ENCODE measurements around the gene ZNF512. TPM values are rescaled to one million over a fixed set of nuclear protein-coding genes. Genes with fewer than 3 reads are reported as not detected.

Gene ZNF512
- total and polyA plus RNA-seq, 2 donors (not counting 1 experiment from before 2014, with no cell fraction given): 33.3 to 72.3 TPM

DNA sequence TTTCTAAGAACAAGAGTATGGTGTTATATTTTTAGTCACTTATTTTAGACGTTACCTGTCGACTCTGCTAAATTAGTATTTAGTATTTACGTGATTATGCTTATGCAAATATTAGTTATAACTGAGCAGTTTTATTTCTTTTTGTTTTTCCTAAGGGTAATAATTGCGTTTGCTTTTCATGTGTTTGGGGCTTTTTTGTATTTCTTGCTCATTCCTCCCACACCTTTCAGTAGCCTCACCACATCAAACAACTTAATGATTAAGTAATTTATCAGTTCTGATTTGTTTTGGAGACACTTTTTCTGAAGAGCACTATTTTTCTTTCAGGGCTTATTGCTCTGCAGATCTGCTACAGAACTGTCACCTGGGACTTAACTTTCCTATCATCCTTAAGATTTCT, 88.4 kb downstream of the ZNF512 start:
- Histone ChIP-seq H3K4me2 (replicated peaks; ENCODE audit: low read depth, low read length, poor library complexity, severe bottlenecking) (no peak overlapping the region), H3K79me2 (ENCODE audit: control insufficient read depth, insufficient read depth, low read length) (no peaks in the 10 kb centered on the region), H3K9ac (ENCODE audit: low read length) (no peak overlapping the region), H2AFZ (ENCODE audit: insufficient read depth, low read depth, low read length, poor library complexity, severe bottlenecking) (no peak overlapping the region), H3K4me3 (ENCODE audit: control extremely low read depth in 1 of 5, extremely low read depth in 1 of 5, insufficient read depth in 1 of 5, low read depth in 2 of 5, low read length in 4 of 5) (no peak overlapping the region), H3K36me3 (replicated peaks in 1 of 2; ENCODE audit: control extremely low read depth in 1 of 2, control insufficient read depth in 1 of 2, extremely low read depth in 1 of 2, insufficient read depth in 2 of 2, low read length in 1 of 2) (peaks cover 18 to 69% of the 10 kb centered on the region in 2 experiments), H4K20me1 (ENCODE audit: control insufficient read depth, insufficient read depth, low read length, poor library complexity, severe bottlenecking) (no peaks in the 10 kb centered on the region), H3K9me3 (ENCODE audit: control extremely low read depth in 1 of 3, control insufficient read depth in 2 of 3, insufficient read depth in 1 of 3, low read length in 2 of 3) (no peaks in the 10 kb centered on the region), H3K27ac (ENCODE audit: low read length in 2 of 2) (no peak overlapping the region), H3K27me3 (replicated peaks in 1 of 4; ENCODE audit: control extremely low read depth in 1 of 4, control insufficient read depth in 3 of 4, insufficient read depth in 4 of 4, low read length in 3 of 4) (no peaks in the 10 kb centered on the region), H3K4me1 (ENCODE audit: control insufficient read depth in 2 of 2, insufficient read depth in 2 of 2, low read length in 2 of 2) (no peaks in the 10 kb centered on the region)
- TF ChIP-seq, protein P1, sequence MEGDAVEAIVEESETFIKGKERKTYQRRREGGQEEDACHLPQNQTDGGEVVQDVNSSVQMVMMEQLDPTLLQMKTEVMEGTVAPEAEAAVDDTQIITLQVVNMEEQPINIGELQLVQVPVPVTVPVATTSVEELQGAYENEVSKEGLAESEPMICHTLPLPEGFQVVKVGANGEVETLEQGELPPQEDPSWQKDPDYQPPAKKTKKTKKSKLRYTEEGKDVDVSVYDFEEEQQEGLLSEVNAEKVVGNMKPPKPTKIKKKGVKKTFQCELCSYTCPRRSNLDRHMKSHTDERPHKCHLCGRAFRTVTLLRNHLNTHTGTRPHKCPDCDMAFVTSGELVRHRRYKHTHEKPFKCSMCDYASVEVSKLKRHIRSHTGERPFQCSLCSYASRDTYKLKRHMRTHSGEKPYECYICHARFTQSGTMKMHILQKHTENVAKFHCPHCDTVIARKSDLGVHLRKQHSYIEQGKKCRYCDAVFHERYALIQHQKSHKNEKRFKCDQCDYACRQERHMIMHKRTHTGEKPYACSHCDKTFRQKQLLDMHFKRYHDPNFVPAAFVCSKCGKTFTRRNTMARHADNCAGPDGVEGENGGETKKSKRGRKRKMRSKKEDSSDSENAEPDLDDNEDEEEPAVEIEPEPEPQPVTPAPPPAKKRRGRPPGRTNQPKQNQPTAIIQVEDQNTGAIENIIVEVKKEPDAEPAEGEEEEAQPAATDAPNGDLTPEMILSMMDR (IDR thresholded peaks at IDR 0.05): no peak
- TF ChIP-seq EZH2 (IDR thresholded peaks at IDR 0.05; ENCODE audit: borderline replicate concordance, insufficient read depth, low read depth, low read length, poor library complexity, severe bottlenecking): no peak
- Mint-ChIP-seq H3K9me3 (ENCODE audit: insufficient read depth) (no peaks in the 10 kb centered on the region), H3K27ac (no peak overlapping the region), H3K27me3 (no peaks in the 10 kb centered on the region), H3K4me3 (no peak overlapping the region), H3K4me1 (peaks cover 3% of the 10 kb centered on the region)
- DNase-seq (no peak), ATAC-seq (ENCODE audit: low read depth) (no peak)
- intact Hi-C loops (cut with micrococcal nuclease): no loop called here
- no CpG with 5 or more reads among the region's 4 CpGs for WGBS (ENCODE audit: insufficient coverage)
- POLR2A ChIA-PET: no interaction called here
- CTCF ChIA-PET: interaction anchor here (0.7 kb wide), 1 partner anchor 1071 kb away, joined by 3 read pairs; no protein-coding TSS in a partner anchor

Small RNAs within 50 kb of the gene (small RNA-seq; reads per million reads assigned to genes)
- gene RF00340 (ENCODE audit: insufficient read length, low read depth, low replicate concordance): not detected

Other genes with a start within 250 kb of the ZNF512 start
- 114 and 121 TPM in 2 replicates for gene GTF3C2, start 226.3 kb upstream of the ZNF512 start, total RNA-seq
- 84.8 and 91.4 TPM in 2 replicates for gene GTF3C2, start 226.3 kb upstream of the ZNF512 start, polyA plus RNA-seq
- 50.5 and 56.7 TPM in 2 replicates for gene EIF2B4, start 212.7 kb upstream of the ZNF512 start, total RNA-seq
- gene EIF2B4, start 212.7 kb upstream of the ZNF512 start, polyA plus RNA-seq: 33.8 and 47.7 TPM in 2 replicates
- 158 and 162 TPM in 2 replicates for gene SNX17, start 212.4 kb upstream of the ZNF512 start, total RNA-seq
- gene SNX17, start 212.4 kb upstream of the ZNF512 start, polyA plus RNA-seq: 79.6 and 103 TPM in 2 replicates
- gene ZNF513, start 202.3 kb upstream of the ZNF512 start, total RNA-seq: 29.0 and 31.7 TPM in 2 replicates
- gene ZNF513, start 202.3 kb upstream of the ZNF512 start, polyA plus RNA-seq: 29.5 and 36.8 TPM in 2 replicates
- 45.5 and 48.9 TPM in 2 replicates for gene PPM1G, start 173.5 kb upstream of the ZNF512 start, total RNA-seq
- 23.7 and 27.1 TPM in 2 replicates for gene PPM1G, start 173.5 kb upstream of the ZNF512 start, polyA plus RNA-seq
- gene NRBP1, start 154.4 kb upstream of the ZNF512 start, total RNA-seq: 109 and 115 TPM in 2 replicates
- gene NRBP1, start 154.4 kb upstream of the ZNF512 start, polyA plus RNA-seq: 69.2 and 105 TPM in 2 replicates
- 15.0 and 16.5 TPM in 2 replicates for gene KRTCAP3, start 140.7 kb upstream of the ZNF512 start, total RNA-seq
- 8.6 TPM in 2 replicates for gene KRTCAP3, start 140.7 kb upstream of the ZNF512 start, polyA plus RNA-seq
- gene IFT172, start 93.3 kb upstream of the ZNF512 start, total RNA-seq: 33.3 and 41.0 TPM in 2 replicates
- 20.1 and 21.4 TPM in 2 replicates for gene IFT172, start 93.3 kb upstream of the ZNF512 start, polyA plus RNA-seq
- gene FNDC4, start 87.8 kb upstream of the ZNF512 start, total RNA-seq: not detected in 2 replicates
- gene FNDC4, start 87.8 kb upstream of the ZNF512 start, polyA plus RNA-seq: 0.17 and 0.31 TPM in 2 replicates
- gene GCKR, start 86.2 kb upstream of the ZNF512 start, total RNA-seq: not detected in 2 replicates
- gene GCKR, start 86.2 kb upstream of the ZNF512 start, polyA plus RNA-seq: not detected in 2 replicates
- gene CCDC121, start 46.0 kb downstream of the ZNF512 start, total RNA-seq: 1.3 and 2.2 TPM in 2 replicates
- 0.65 and 0.95 TPM in 2 replicates for gene CCDC121, start 46.0 kb downstream of the ZNF512 start, polyA plus RNA-seq
- 26.0 and 27.8 TPM in 2 replicates for gene GPN1, start 46.0 kb downstream of the ZNF512 start, total RNA-seq
- 17.4 and 17.5 TPM in 2 replicates for gene GPN1, start 46.0 kb downstream of the ZNF512 start, polyA plus RNA-seq
- gene SUPT7L, start 80.6 kb downstream of the ZNF512 start, total RNA-seq: 40.2 and 40.7 TPM in 2 replicates
- 42.4 and 56.9 TPM in 2 replicates for gene SUPT7L, start 80.6 kb downstream of the ZNF512 start, polyA plus RNA-seq
- 23.1 and 25.6 TPM in 2 replicates for gene SLC4A1AP, start 80.8 kb downstream of the ZNF512 start, total RNA-seq
- gene SLC4A1AP, start 80.8 kb downstream of the ZNF512 start, polyA plus RNA-seq: 8.9 and 14.7 TPM in 2 replicates
- 26.5 and 26.9 TPM in 2 replicates for gene MRPL33, start 188.7 kb downstream of the ZNF512 start, total RNA-seq
- 14.4 and 32.4 TPM in 2 replicates for gene MRPL33, start 188.7 kb downstream of the ZNF512 start, polyA plus RNA-seq

Data from B cell (primary cell).